B cell (primary cell): Measurements from ENCODE around the gene INSM1.

Experiments
- CTCF ChIP-seq: fragments of 200-600 bp; IDR thresholded peaks from one replicate; pipeline ENCODE4 v1.8.0; 2022; ENCODE audit warnings: antibody characterized with exemption, mild to moderate bottlenecking
- EZH2 ChIP-seq: IDR thresholded peaks from 2 replicates; pipeline ENCODE4 v1.6.1; 2012; ENCODE audit warnings: borderline replicate concordance, low read depth, mild to moderate bottlenecking, moderate library complexity, low read length; ENCODE audit not compliant: insufficient read depth, poor library complexity, severe bottlenecking

- no peak for TF ChIP-seq CTCF
- TF ChIP-seq EZH2, result no peak
Measured at GRCh38 chr20:20364593-20365479, 3.1 kb upstream of the INSM1 start.
